Right lung (tissue), 5 donors: ENCODE data around the gene CFLAR. TPM values are rescaled to one million over a fixed set of nuclear protein-coding genes. Genes with fewer than 3 reads are reported as not detected.
"Not testable (repeated sequence)": the region's sequence is repeated elsewhere in the genome, so short reads cannot be mapped to it uniquely, and the experiment has no call there.

Source experiments
- DNase-seq, 2 donors: peaks; one replicate each; pipeline ENCODE4 v3.0.0-alpha.2; 2013
- polyA plus RNA-seq, 5 donors: library from polyadenylated mRNA; unstranded; fragments of 120-200 nt; gene quantifications; one replicate each; pipeline versions ENCODE4 v1.2.1 to v1.2.3, GENCODE V29; 2013; ENCODE audit warnings: inconsistent platforms in 1 of 5, low replicate concordance in 1 of 5; ENCODE audit not compliant: insufficient read length in 5 of 5, insufficient read depth in 1 of 5

CFLAR gene
- polyA plus RNA-seq, 5 donors = 71.2 to 99.7 (median 94.8) TPM

GRCh38 chr2:201118121-201118960, 2.4 kb downstream of the CFLAR start:
- peak; percentile 68 to 72 for DNase-seq

- DNase-seq = no peak
Measured at GRCh38 chr2:201118961-201119854, 3.2 kb downstream of the CFLAR start.

- DNase-seq = no peak
Measured at GRCh38 chr2:201122276-201122675, 6.3 kb downstream of the CFLAR start.

- no peak for DNase-seq
Measured at GRCh38 chr2:201126308-201127151, 10.6 kb downstream of the CFLAR start.

- DNase-seq = no peak
Measured at GRCh38 chr2:201127152-201127511, 11.2 kb downstream of the CFLAR start.

GRCh38 chr2:201127570-201127969, 11.6 kb downstream of the CFLAR start:
- no peak for DNase-seq

- no peak for DNase-seq
Measured at GRCh38 chr2:201128033-201128432, 12.1 kb downstream of the CFLAR start.

GRCh38 chr2:201128933-201129505, 13.1 kb downstream of the CFLAR start:
- no peak for DNase-seq

- no peak for DNase-seq
Measured at GRCh38 chr2:201130524-201131186, 14.7 kb downstream of the CFLAR start.

- no peak for DNase-seq
Measured at GRCh38 chr2:201132518-201132917, 16.6 kb downstream of the CFLAR start.

GRCh38 chr2:201135386-201135785, 19.4 kb downstream of the CFLAR start:
- DNase-seq = no peak

GRCh38 chr2:201136889-201137321, 20.9 kb downstream of the CFLAR start:
- no peak for DNase-seq

- DNase-seq = no peak
Measured at GRCh38 chr2:201137505-201138400, 21.8 kb downstream of the CFLAR start.

- no peak for DNase-seq
Measured at GRCh38 chr2:201138401-201138970, 22.5 kb downstream of the CFLAR start.

- DNase-seq = not testable (repeated sequence)
Measured at GRCh38 chr2:201138986-201139781, 23.2 kb downstream of the CFLAR start.

GRCh38 chr2:201139836-201140604, 24.1 kb downstream of the CFLAR start:
- no peak for DNase-seq
